MCF 10A (cell line): ENCODE results near the gene BRAT1. TPM values are rescaled to one million over a fixed set of nuclear protein-coding genes. Genes with fewer than 3 reads are reported as not detected.

Experiments used
- BruUV-seq: library from RNA; stranded (reverse); fragments of 400-500 nt; replicated peaks from 2 replicates; lab custom pipeline; 2021; lab: Mats Ljungman, UMichigan
- CTCF ChIA-PET: fragments of 300-600 bp; sonication (Branson Sonifier 250); formaldehyde crosslinking; extraction: SDS; loops from one replicate; lab custom pipeline; 2021; ENCODE audit warnings: antibody characterized with exemption, inconsistent platforms; lab: Yijun Ruan, JAX
- POLR2A ChIA-PET: fragments of 300-600, 350-650 bp; sonication (Branson Sonifier 250); formaldehyde crosslinking; extraction: SDS; loops from one replicate; lab custom pipeline; 2020; ENCODE audit warnings: antibody characterized with exemption, inconsistent platforms; lab: Yijun Ruan, JAX
- DNase-seq: peaks from one replicate; pipeline ENCODE4 v3.0.0-alpha.2; 2018; ENCODE audit not compliant: unreplicated experiment
- H3K27ac Mint-ChIP-seq: one replicate; pipeline ENCODE4 v1.8.0; 2022; ENCODE audit warnings: mild to moderate bottlenecking, low read depth, mixed read lengths; ENCODE audit not compliant: unreplicated experiment
- H3K27me3 Mint-ChIP-seq: one replicate; pipeline ENCODE4 v1.8.0; 2022; ENCODE audit warnings: mixed read lengths; ENCODE audit not compliant: insufficient read depth, unreplicated experiment
- H3K36me3 Mint-ChIP-seq: one replicate; pipeline ENCODE4 v1.8.0; 2022; ENCODE audit warnings: mild to moderate bottlenecking, moderate library complexity, mixed read lengths; ENCODE audit not compliant: insufficient read depth, unreplicated experiment
- H3K4me1 Mint-ChIP-seq: one replicate; pipeline ENCODE4 v1.8.0; 2022; ENCODE audit warnings: mixed read lengths; ENCODE audit not compliant: insufficient read depth, unreplicated experiment
- H3K4me3 Mint-ChIP-seq: one replicate; pipeline ENCODE4 v1.8.0; 2022; ENCODE audit warnings: mild to moderate bottlenecking, moderate library complexity, mixed read lengths; ENCODE audit not compliant: unreplicated experiment
- H3K9me3 Mint-ChIP-seq: one replicate; pipeline ENCODE4 v1.8.0; 2022; ENCODE audit warnings: mixed read lengths; ENCODE audit not compliant: unreplicated experiment
- CTCF ChIP-seq: fragments of 200-600 bp; IDR thresholded peaks from one replicate; pipeline ENCODE4 v1.8.0; 2022; ENCODE audit warnings: antibody characterized with exemption, mild to moderate bottlenecking; ENCODE audit not compliant: unreplicated experiment
- intact Hi-C: fragments of 100-400 bp; cut with micrococcal nuclease; formaldehyde crosslinking; loops from 2 replicates; pipeline ENCODE4 v1.14.1; 2022
- total RNA-seq: library from RNA; stranded (reverse); gene quantifications from 2 replicates; pipeline ENCODE4 v1.2.3, GENCODE V29; 2022

Gene BRAT1
- total RNA-seq, 1 experiment from 2014 or later, result 18.0 TPM

GRCh38 chr7:2587778-2588177 lies 32.5 kb upstream of the BRAT1 start:
- no TSS peak for BruUV-seq
- Mint-ChIP-seq H3K36me3 (peaks cover 49% of the 10 kb centered on the region), H3K4me3 (no peak overlapping the region), H3K4me1 (no peaks in the 10 kb centered on the region), H3K9me3 (no peaks in the 10 kb centered on the region), H3K27ac (no peak overlapping the region), H3K27me3 (no peaks in the 10 kb centered on the region)
- intact Hi-C loops, result no loop called here
- DNase-seq, result no peak
- ChIA-PET POLR2A (no interaction called here), CTCF (no interaction called here)
- no peak for TF ChIP-seq CTCF

- ChIA-PET POLR2A (no interaction called here), CTCF (no interaction called here)
- peaks cover 44% of the 10 kb centered on the region for H3K36me3 Mint-ChIP-seq
- intact Hi-C loops, result no loop called here
- no peak overlapping the region for H3K4me3 Mint-ChIP-seq
- TF ChIP-seq CTCF, result no peak
- no peaks in the 10 kb centered on the region for H3K9me3 Mint-ChIP-seq
- no peak overlapping the region for H3K27ac Mint-ChIP-seq
- BruUV-seq, result no TSS peak
- H3K4me1 Mint-ChIP-seq, result no peaks in the 10 kb centered on the region
- no peaks in the 10 kb centered on the region for H3K27me3 Mint-ChIP-seq
- no peak for DNase-seq
These were observed 31.8 kb upstream of the BRAT1 start for GRCh38 chr7:2587134-2587533.

GRCh38 chr7:2586326-2587020 lies 31.1 kb upstream of the BRAT1 start:
- Mint-ChIP-seq H3K27ac (no peak overlapping the region), H3K4me3 (no peak overlapping the region), H3K27me3 (no peaks in the 10 kb centered on the region), H3K4me1 (no peaks in the 10 kb centered on the region), H3K9me3 (no peaks in the 10 kb centered on the region), H3K36me3 (peaks cover 43% of the 10 kb centered on the region)
- POLR2A ChIA-PET, result interaction anchor here (0.7 kb wide), 1 partner anchor 90 kb away, joined by 3 read pairs; no protein-coding TSS in a partner anchor
- TF ChIP-seq CTCF, result no peak
- intact Hi-C loops, result no loop called here
- DNase-seq, result no peak
- no TSS peak for BruUV-seq
- CTCF ChIA-PET, result interaction anchor here (1.0 kb wide), 1 partner anchor 118 kb away, joined by 4 read pairs; no protein-coding TSS in a partner anchor

- intact Hi-C loops, result no loop called here
- POLR2A ChIA-PET, result no interaction called here
- Mint-ChIP-seq H3K27me3 (no peaks in the 10 kb centered on the region), H3K4me3 (no peak overlapping the region), H3K4me1 (no peaks in the 10 kb centered on the region), H3K9me3 (no peaks in the 10 kb centered on the region), H3K27ac (no peak overlapping the region), H3K36me3 (peaks cover 37% of the 10 kb centered on the region)
- CTCF ChIA-PET, result interaction anchor here (0.6 to 1.0 kb wide), 2 partner anchors 31 to 117 kb away, joined by 3 to 4 read pairs; no protein-coding TSS in a partner anchor
- no TSS peak for BruUV-seq
- TF ChIP-seq CTCF, result no peak
- DNase-seq, result no peak
These were observed 30.1 kb upstream of the BRAT1 start for GRCh38 chr7:2585446-2585845.
